B cell (primary cell): ENCODE measurements around the gene DSC1.

Experiments
- CTCF ChIP-seq: fragments of 200-600 bp; IDR thresholded peaks from one replicate; pipeline ENCODE4 v1.8.0; 2022; ENCODE audit warnings: antibody characterized with exemption, mild to moderate bottlenecking
- EZH2 ChIP-seq: IDR thresholded peaks from 2 replicates; pipeline ENCODE4 v1.6.1; 2012; ENCODE audit warnings: borderline replicate concordance, low read depth, mild to moderate bottlenecking, moderate library complexity, low read length; ENCODE audit not compliant: insufficient read depth, poor library complexity, severe bottlenecking

- no peak for TF ChIP-seq CTCF
- TF ChIP-seq EZH2, result no peak
Observed at GRCh38 chr18:31156821-31157763, 5.6 kb downstream of the DSC1 start.
